ENCODE data around the gene ECPAS.

- no peak for TF ChIP-seq POLR2AphosphoS5 (IDR thresholded peaks at IDR 0.05)
- no peak for TF ChIP-seq EP300 (IDR thresholded peaks at IDR 0.05)
These were observed 16.3 kb downstream of the ECPAS start for GRCh38 chr9:111467778-111468367.
